HL-60/S4 treated with phorbol 12-myristate 13-acetate at 8.2 ng/mL for 4 days and 3 days (cell line): ENCODE data around the gene NDN.
"Not testable (repeated sequence)": the region's sequence is repeated elsewhere in the genome, so short reads cannot be mapped to it uniquely, and the experiment has no call there.

Experiments used
- in situ Hi-C: fragments of 300-500 bp; cut with MboI; formaldehyde crosslinking; loops from 2 replicates; pipeline ENCODE4 v1.15.0; 2022; ENCODE audit warnings: low sequenced_read_pairs

The NDN gene

DNA sequence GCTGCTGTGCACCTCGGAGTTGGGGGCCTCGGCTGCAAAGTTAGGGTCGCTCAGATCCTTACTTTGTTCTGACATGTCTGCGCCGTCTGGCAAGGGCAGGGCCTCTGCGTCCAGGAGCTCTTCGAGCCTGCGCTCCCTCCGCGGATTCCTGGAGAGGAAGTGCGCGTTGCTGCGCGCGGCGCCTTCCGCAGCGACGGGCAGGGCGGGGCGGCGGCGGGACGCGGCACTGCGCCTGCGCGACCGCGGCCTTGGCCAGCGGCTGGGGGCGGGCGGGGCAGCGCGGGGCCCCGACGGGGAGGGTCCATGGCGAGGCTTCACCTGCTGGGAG lies at the start of gene NDN:
Gene NDN, minus strand, starts transcription at position 163 of the 328 bp plus-strand sequence. Its CDS starts 88 bp downstream, at position 75.
- in situ Hi-C loops: no loop called here

- in situ Hi-C loops: no loop called here
These were observed 49.0 kb upstream of the NDN start for GRCh38 chr15:23736033-23736673.

- in situ Hi-C loops: no loop called here
These were observed 47.8 kb upstream of the NDN start for GRCh38 chr15:23734862-23735261.

- in situ Hi-C loops: not testable (repeated sequence)
These were observed 27.0 kb upstream of the NDN start for GRCh38 chr15:23713874-23714656.

DNA sequence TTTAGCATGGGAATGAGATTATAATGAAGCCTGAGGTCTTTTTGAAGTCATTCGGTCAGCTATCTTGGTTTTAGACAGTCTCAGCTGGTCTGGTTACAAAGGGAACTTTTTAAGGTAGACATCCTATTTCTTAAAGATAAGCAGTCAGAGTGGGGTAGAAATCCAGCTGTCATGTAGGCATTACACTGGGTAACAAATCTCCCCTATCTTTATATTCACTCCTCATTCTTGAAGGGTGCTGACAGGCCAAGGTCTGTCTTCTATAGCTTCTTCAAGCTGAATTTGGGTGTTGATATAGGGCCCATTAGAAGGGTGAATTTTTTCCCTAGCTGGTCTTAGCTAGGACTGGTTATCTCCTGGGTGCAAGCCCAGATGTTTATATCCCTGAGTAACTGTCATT lies 21.2 kb upstream of the NDN start:
- in situ Hi-C loops: no loop called here

GRCh38 chr15:23695282-23695681 lies 8.2 kb upstream of the NDN start:
- in situ Hi-C loops: no loop called here

DNA sequence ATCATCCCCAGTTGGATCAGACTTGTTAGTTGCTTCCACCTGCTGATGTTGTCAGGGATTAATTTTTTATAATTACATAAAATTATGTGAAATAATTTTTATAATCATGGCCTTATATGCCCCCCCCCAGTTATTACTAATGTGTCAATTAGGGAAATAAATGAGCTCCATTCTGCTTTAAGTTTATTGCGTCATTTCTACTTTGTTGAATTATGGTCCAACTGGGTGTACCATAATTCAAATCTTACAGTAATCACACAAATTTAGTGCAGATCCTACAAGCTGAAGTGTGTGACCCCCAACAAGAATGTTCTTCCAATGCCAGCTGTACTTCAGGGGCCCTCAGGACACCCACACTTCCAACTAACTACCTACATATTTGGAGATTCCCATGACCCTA lies 7.5 kb upstream of the NDN start:
- in situ Hi-C loops: no loop called here

- in situ Hi-C loops: no loop called here
These were observed 3.3 kb upstream of the NDN start for GRCh38 chr15:23690450-23690852.

GRCh38 chr15:23690015-23690414 lies 2.9 kb upstream of the NDN start:
- in situ Hi-C loops: no loop called here

GRCh38 chr15:23686466-23687142 lies 501 bp downstream of the NDN start:
- in situ Hi-C loops: no loop called here

DNA sequence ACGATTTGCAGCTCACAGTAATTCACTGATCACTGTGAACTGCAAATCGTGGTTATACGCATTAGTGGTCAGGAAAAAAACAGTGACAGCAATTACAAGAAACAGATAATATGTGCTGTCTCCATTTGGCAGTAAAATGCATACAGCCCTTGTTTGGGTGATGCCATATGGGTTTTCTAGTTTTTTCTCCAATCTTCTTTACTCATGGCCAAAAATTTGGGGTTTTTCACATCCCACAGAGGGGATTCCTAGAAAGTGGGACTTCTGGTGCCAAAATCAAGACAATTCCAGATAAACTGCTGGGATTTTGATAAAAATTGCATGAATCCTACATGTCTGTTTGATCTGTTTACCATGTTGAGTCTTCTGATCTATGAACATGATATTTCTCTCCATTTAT lies 15.6 kb downstream of the NDN start:
- in situ Hi-C loops: no loop called here

DNA sequence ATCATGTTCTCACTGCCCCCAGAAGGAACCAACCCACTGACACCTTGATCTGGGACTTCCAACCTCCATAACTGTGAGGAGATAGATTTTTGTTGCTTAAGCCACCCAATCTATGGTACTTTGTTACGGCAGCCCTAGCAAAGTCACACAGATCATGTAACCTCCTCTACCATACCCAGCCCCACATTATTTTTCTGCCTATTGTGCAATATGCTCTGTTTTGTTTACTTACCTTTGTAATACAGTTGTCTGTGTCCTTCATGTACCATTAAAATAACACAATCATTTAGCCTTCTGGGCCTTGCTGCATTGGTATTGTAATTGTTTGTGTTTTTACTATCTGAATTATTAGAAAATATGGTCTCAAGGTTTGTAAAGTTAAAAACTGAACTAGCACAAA lies 16.1 kb downstream of the NDN start:
- in situ Hi-C loops: no loop called here

DNA sequence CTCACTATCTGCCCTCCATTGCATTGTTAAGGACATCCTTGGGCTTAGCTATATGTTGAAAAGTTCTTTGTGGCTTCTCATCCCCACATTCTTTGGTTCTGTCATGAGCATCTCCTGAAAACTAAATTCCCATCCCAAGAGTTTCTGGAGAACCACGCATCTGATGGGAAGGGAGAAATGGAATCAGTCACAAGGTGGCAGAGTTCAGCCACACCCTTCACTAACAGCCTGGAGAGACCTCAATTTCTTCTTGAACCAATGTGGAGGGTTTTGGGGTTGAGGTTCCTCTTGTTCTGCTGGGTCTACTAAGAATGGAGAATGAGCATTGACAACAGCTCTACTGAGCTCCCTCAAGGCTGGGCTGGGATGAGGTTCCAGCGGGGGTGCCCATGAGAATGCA lies 23.9 kb downstream of the NDN start:
- in situ Hi-C loops: no loop called here

DNA sequence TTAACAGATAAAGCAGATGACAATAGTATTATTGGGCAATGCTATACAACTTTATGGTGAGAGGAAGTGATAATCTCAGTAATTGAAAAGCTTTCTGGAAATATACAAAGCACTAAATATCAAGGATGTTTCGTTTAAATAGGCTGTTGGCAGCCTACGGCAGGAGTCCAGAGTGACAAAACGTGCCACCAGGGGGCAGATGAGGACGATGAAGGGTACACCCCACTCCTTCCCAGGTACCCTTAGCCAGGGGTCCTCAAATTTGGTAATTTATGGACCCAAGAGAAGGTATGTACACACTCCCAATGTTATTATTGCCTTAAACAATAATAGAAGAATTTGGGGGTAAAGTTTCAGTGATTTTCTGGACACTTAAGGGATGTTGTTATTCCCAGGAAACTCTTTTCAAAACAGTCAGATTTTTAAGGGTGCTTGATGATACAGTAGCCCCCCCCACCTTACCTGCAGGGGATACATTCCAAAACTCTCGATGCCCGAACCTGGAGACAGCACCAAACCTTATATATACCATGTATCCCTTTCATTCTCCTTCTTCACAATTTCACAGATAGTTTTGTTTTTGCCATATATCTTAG lies 38.1 kb downstream of the NDN start:
- in situ Hi-C loops: no loop called here

DNA sequence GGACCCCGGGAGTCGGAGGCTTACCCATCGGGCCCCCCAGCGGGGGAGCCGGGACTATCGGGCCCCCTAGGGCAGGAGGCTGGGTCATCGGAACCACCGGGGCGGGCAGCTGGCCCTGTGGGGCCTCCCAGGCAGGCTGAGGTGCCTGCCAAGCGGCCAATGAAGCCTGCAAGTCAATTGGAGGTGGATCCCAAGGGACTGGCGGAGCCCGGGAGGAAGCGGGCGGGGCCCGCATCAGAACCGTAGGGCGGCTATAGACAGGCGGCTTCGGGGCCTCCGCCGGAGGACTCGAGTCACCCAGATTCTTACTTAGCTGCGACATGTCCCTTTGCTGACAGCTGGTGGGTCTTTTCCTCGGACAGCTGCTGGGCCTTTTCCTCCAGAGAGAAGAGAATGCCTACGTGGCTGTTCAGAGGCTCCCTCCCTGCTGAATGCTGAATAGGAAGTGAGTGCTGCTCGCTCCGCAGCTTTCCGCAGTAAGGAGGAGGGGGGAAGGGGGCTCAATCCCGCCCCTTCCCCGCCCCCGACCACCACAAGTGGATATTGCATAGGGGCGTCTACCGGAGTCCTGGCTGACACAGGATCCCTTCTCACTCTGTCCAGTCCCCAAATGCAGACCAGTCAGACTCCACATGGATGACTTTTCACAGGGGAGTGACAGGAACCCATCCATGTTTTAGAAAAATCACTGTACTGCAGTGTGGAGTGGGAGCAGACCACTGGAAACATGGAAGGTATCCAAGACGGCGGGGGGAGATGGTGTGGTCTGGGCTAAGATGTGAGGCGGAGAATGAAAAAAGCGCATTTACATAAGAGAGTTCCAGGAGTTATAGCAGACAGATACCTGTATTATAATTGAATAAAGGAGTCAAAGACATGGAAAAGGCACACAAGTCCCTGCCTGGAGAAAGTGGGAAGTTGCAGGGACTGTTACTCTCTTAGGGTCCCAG lies 39.4 kb downstream of the NDN start, which contains the start of gene MAGEL2:
Gene MAGEL2, minus strand, starts transcription at position 447 of the 950 bp plus-strand sequence. Its CDS starts 125 bp downstream, at position 322.
- in situ Hi-C loops: no loop called here

GRCh38 chr15:23647001-23647295 lies 40.2 kb downstream of the NDN start:
- in situ Hi-C loops: no loop called here

GRCh38 chr15:23646165-23647000 lies 40.7 kb downstream of the NDN start:
- in situ Hi-C loops: no loop called here

DNA sequence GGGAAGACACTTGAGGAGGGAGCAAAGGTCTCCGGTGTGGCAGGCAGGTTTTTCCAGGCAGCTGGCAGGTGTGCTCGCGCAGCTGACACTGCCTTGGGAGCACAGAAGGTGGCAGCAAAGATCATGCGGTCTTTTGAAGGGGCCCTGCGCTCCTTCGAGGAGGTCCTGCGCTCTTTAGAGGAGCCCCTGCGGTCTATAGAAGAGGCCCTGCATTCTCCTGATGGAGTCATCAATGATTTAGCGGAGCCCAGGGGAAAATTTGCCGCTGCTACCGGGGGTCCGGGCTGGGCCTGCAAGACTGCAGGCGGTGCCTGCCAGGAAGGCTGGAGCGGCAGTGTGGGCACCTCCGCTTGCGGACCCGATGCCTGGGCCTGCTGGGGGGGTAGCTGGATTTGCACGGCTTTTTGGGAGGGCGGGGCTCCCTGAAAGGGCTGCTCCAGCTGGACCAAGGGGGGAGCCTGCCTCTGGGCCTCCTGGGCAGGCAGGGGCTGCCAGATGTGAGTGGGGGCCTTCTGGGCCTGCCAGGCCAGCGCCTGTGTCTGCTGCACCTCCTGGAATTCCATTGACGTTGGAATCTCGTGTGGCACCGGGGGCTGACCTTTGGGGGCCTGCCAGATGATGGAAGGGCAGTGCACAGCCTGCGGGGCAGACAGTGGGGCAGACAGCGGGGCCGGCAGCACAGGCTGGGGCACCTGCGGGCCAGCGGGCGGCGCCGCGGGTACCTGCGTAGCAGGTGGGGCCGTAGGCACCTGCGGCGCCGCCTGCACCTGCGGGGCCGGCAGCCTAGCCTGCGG lies 41.5 kb downstream of the NDN start:
- in situ Hi-C loops: no loop called here

DNA sequence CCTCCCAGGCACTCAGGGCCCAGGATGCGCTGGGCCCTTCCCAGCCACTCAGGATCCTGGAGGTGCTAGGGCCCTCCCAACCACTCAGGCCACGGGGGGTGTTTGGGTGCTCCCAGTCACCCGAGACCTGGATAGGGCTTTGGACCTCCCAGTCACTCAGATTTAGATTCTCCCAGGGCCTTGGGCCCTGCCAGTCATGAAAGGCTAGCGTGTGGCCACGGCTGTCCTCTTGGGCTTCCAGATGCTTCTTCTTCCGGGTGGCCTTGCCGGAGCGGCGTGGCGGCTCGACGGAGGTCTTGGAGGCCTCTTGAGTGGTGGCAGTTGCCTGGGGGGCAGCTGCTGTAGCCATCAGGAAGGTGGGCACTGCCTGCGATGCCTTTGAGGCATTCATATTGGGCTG lies 42.3 kb downstream of the NDN start:
- in situ Hi-C loops: no loop called here
